ENCODE results near the gene OGFOD3. TPM values are rescaled to one million over a fixed set of nuclear protein-coding genes. Genes with fewer than 3 reads are reported as not detected.

The OGFOD3 gene
- total and polyA plus RNA-seq, 9 of the 15 experiments (the other 6 are each of a cell fraction or from before 2014, with no cell fraction given), result 0.69 to 44.7 (median 18.9) TPM

GRCh38 chr17:82345151-82345976 is 73.0 kb downstream of the OGFOD3 start (continued):
- TF ChIP-seq SAP30 (IDR thresholded peaks at IDR 0.05; ENCODE audit: borderline replicate concordance, insufficient read depth, low read depth, low read length, poor library complexity, severe bottlenecking), result no peak
- TF ChIP-seq NFIX (CRISPR knock-in tag; IDR thresholded peaks at IDR 0.05; ENCODE audit: low read depth), result no peak
- TF ChIP-seq, protein P1, sequence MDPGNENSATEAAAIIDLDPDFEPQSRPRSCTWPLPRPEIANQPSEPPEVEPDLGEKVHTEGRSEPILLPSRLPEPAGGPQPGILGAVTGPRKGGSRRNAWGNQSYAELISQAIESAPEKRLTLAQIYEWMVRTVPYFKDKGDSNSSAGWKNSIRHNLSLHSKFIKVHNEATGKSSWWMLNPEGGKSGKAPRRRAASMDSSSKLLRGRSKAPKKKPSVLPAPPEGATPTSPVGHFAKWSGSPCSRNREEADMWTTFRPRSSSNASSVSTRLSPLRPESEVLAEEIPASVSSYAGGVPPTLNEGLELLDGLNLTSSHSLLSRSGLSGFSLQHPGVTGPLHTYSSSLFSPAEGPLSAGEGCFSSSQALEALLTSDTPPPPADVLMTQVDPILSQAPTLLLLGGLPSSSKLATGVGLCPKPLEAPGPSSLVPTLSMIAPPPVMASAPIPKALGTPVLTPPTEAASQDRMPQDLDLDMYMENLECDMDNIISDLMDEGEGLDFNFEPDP (CRISPR knock-in tag; IDR thresholded peaks at IDR 0.05), result 0 out of 2 replicates have a peak, but pooled peaks have one; percentile 32
- TF ChIP-seq, protein P2, sequence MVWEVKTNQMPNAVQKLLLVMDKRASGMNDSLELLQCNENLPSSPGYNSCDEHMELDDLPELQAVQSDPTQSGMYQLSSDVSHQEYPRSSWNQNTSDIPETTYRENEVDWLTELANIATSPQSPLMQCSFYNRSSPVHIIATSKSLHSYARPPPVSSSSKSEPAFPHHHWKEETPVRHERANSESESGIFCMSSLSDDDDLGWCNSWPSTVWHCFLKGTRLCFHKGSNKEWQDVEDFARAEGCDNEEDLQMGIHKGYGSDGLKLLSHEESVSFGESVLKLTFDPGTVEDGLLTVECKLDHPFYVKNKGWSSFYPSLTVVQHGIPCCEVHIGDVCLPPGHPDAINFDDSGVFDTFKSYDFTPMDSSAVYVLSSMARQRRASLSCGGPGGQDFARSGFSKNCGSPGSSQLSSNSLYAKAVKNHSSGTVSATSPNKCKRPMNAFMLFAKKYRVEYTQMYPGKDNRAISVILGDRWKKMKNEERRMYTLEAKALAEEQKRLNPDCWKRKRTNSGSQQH (CRISPR knock-in tag; IDR thresholded peaks at IDR 0.05), result no peak
- no peak for TF ChIP-seq RBM34 (IDR thresholded peaks at IDR 0.05; ENCODE audit: borderline replicate concordance, insufficient read depth, low read length)
- TF ChIP-seq, protein P3, sequence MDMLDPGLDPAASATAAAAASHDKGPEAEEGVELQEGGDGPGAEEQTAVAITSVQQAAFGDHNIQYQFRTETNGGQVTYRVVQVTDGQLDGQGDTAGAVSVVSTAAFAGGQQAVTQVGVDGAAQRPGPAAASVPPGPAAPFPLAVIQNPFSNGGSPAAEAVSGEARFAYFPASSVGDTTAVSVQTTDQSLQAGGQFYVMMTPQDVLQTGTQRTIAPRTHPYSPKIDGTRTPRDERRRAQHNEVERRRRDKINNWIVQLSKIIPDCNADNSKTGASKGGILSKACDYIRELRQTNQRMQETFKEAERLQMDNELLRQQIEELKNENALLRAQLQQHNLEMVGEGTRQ (CRISPR knock-in tag; IDR thresholded peaks at IDR 0.05), result no peak
- TF ChIP-seq, protein P4, sequence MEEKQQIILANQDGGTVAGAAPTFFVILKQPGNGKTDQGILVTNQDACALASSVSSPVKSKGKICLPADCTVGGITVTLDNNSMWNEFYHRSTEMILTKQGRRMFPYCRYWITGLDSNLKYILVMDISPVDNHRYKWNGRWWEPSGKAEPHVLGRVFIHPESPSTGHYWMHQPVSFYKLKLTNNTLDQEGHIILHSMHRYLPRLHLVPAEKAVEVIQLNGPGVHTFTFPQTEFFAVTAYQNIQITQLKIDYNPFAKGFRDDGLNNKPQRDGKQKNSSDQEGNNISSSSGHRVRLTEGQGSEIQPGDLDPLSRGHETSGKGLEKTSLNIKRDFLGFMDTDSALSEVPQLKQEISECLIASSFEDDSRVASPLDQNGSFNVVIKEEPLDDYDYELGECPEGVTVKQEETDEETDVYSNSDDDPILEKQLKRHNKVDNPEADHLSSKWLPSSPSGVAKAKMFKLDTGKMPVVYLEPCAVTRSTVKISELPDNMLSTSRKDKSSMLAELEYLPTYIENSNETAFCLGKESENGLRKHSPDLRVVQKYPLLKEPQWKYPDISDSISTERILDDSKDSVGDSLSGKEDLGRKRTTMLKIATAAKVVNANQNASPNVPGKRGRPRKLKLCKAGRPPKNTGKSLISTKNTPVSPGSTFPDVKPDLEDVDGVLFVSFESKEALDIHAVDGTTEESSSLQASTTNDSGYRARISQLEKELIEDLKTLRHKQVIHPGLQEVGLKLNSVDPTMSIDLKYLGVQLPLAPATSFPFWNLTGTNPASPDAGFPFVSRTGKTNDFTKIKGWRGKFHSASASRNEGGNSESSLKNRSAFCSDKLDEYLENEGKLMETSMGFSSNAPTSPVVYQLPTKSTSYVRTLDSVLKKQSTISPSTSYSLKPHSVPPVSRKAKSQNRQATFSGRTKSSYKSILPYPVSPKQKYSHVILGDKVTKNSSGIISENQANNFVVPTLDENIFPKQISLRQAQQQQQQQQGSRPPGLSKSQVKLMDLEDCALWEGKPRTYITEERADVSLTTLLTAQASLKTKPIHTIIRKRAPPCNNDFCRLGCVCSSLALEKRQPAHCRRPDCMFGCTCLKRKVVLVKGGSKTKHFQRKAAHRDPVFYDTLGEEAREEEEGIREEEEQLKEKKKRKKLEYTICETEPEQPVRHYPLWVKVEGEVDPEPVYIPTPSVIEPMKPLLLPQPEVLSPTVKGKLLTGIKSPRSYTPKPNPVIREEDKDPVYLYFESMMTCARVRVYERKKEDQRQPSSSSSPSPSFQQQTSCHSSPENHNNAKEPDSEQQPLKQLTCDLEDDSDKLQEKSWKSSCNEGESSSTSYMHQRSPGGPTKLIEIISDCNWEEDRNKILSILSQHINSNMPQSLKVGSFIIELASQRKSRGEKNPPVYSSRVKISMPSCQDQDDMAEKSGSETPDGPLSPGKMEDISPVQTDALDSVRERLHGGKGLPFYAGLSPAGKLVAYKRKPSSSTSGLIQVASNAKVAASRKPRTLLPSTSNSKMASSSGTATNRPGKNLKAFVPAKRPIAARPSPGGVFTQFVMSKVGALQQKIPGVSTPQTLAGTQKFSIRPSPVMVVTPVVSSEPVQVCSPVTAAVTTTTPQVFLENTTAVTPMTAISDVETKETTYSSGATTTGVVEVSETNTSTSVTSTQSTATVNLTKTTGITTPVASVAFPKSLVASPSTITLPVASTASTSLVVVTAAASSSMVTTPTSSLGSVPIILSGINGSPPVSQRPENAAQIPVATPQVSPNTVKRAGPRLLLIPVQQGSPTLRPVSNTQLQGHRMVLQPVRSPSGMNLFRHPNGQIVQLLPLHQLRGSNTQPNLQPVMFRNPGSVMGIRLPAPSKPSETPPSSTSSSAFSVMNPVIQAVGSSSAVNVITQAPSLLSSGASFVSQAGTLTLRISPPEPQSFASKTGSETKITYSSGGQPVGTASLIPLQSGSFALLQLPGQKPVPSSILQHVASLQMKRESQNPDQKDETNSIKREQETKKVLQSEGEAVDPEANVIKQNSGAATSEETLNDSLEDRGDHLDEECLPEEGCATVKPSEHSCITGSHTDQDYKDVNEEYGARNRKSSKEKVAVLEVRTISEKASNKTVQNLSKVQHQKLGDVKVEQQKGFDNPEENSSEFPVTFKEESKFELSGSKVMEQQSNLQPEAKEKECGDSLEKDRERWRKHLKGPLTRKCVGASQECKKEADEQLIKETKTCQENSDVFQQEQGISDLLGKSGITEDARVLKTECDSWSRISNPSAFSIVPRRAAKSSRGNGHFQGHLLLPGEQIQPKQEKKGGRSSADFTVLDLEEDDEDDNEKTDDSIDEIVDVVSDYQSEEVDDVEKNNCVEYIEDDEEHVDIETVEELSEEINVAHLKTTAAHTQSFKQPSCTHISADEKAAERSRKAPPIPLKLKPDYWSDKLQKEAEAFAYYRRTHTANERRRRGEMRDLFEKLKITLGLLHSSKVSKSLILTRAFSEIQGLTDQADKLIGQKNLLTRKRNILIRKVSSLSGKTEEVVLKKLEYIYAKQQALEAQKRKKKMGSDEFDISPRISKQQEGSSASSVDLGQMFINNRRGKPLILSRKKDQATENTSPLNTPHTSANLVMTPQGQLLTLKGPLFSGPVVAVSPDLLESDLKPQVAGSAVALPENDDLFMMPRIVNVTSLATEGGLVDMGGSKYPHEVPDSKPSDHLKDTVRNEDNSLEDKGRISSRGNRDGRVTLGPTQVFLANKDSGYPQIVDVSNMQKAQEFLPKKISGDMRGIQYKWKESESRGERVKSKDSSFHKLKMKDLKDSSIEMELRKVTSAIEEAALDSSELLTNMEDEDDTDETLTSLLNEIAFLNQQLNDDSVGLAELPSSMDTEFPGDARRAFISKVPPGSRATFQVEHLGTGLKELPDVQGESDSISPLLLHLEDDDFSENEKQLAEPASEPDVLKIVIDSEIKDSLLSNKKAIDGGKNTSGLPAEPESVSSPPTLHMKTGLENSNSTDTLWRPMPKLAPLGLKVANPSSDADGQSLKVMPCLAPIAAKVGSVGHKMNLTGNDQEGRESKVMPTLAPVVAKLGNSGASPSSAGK (IDR thresholded peaks at IDR 0.05), result peak; percentile 98
- TF ChIP-seq MTA3 (IDR thresholded peaks at IDR 0.05; ENCODE audit: borderline replicate concordance), result peak; percentile 94
- TF ChIP-seq FUS (optimal IDR thresholded peaks at IDR 0.05; ENCODE audit: low read depth, low read length), result no peak
